ENCODE results near the gene PACC1.
"Not testable (repeated sequence)": the region's sequence is repeated elsewhere in the genome, so short reads cannot be mapped to it uniquely, and the experiment has no call there.

PACC1 gene

GRCh38 chr1:212326541-212326940 lies 88.1 kb downstream of the PACC1 start:
- no peak for DNase-seq (ENCODE audit: low read depth)

GRCh38 chr1:212323066-212323465 lies 91.6 kb downstream of the PACC1 start:
- DNase-seq (ENCODE audit: low read depth): no peak

GRCh38 chr1:212321031-212321430 lies 93.7 kb downstream of the PACC1 start:
- DNase-seq (ENCODE audit: low read depth): not testable (repeated sequence)

- DNase-seq (ENCODE audit: low read depth): no peak
Observed at GRCh38 chr1:212317916-212318315, 96.8 kb downstream of the PACC1 start.

GRCh38 chr1:212315907-212316306 lies 98.8 kb downstream of the PACC1 start:
- DNase-seq (ENCODE audit: low read depth): no peak

GRCh38 chr1:212315184-212315583 lies 99.5 kb downstream of the PACC1 start:
- DNase-seq (ENCODE audit: low read depth): no peak

Data from fibroblast of the conjunctiva (primary cell).